Mesothelial cell of epicardium (in vitro differentiated cells): ENCODE measurements around the gene ATRN. TPM values are rescaled to one million over a fixed set of nuclear protein-coding genes. Genes with fewer than 3 reads are reported as not detected.

ENCODE experiments used
- DNase-seq, 2 experiments: peaks; one replicate each; pipeline ENCODE4 v3.0.0; 2021; ENCODE audit warnings: low spot score in 2 of 2; ENCODE audit not compliant: unreplicated experiment in 2 of 2
- H3K27ac Mint-ChIP-seq: 2 replicates; pipeline ENCODE4 v1.8.0; 2021; ENCODE audit warnings: mixed read lengths
- H3K27me3 Mint-ChIP-seq: 2 replicates; pipeline ENCODE4 v1.8.0; 2021; ENCODE audit warnings: low read depth, mixed read lengths
- H3K36me3 Mint-ChIP-seq: 2 replicates; pipeline ENCODE4 v1.8.0; 2021; ENCODE audit warnings: mixed read lengths
- H3K4me1 Mint-ChIP-seq: 2 replicates; pipeline ENCODE4 v1.8.0; 2021; ENCODE audit warnings: mixed read lengths
- H3K4me3 Mint-ChIP-seq: 2 replicates; pipeline ENCODE4 v1.8.0; 2021; ENCODE audit warnings: mild to moderate bottlenecking, moderate library complexity, mixed read lengths
- H3K9me3 Mint-ChIP-seq: 2 replicates; pipeline ENCODE4 v1.8.0; 2021; ENCODE audit warnings: mixed read lengths
- CTCF ChIP-seq: fragments of 200-600 bp; sonication (generic); IDR thresholded peaks from one replicate; pipeline ENCODE4 v1.5.0; 2021; ENCODE audit warnings: antibody characterized with exemption; ENCODE audit not compliant: unreplicated experiment
- total RNA-seq: library from RNA; stranded (reverse); gene quantifications from 3 replicates; pipeline ENCODE4 v1.2.1, GENCODE V29; 2021

The ATRN gene
- total RNA-seq, 1 donor from 2014 or later = 47.5 TPM

GRCh38 chr20:3563133-3563532 lies 92.3 kb downstream of the ATRN start:
- DNase-seq = no peak
- TF ChIP-seq CTCF = no peak
- Mint-ChIP-seq H3K27me3 (no peaks in the 10 kb centered on the region), H3K4me1 (no peaks in the 10 kb centered on the region), H3K9me3 (no peaks in the 10 kb centered on the region), H3K36me3 (peaks cover 23% of the 10 kb centered on the region), H3K27ac (no peak overlapping the region), H3K4me3 (no peak overlapping the region)

DNA sequence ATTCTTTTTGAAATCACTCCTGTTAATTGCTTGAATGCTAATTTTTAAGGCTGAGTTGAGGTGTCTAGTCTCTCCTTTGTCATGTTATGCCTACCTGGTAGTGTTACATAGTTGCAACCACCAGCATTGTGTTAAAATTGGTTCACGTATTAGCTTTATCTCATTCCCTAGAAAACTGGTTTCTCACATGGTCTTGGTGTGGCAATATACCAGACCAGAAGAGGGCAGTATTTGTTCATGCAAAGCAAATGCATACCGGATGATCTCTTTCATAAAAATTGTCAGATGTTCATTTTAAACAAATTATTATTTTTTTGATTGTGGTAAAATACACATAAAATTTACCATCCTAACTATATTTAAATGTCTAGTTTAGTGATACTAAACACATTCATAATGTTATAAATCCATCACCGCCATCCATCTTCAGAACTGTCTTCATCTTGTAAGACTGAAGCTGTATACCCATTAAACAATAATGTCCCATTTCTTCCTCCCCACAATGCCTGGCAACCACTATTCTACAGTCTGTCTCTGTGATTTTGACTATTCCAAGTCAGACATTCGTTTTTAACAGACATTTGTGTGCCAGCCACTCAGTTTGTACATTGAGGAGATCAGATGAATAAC lies 92.8 kb downstream of the ATRN start:
- H3K27ac Mint-ChIP-seq = no peak overlapping the region
- no peak overlapping the region for H3K4me3 Mint-ChIP-seq
- no peaks in the 10 kb centered on the region for H3K9me3 Mint-ChIP-seq
- H3K4me1 Mint-ChIP-seq = no peaks in the 10 kb centered on the region
- peak; percentile 65 for TF ChIP-seq CTCF
- H3K27me3 Mint-ChIP-seq = no peaks in the 10 kb centered on the region
- H3K36me3 Mint-ChIP-seq = peaks cover 23% of the 10 kb centered on the region
- DNase-seq = no peak

- no peak overlapping the region for H3K27ac Mint-ChIP-seq
- DNase-seq = no peak
- no peak for TF ChIP-seq CTCF
- no peaks in the 10 kb centered on the region for H3K9me3 Mint-ChIP-seq
- H3K36me3 Mint-ChIP-seq = peaks cover 14% of the 10 kb centered on the region
- H3K27me3 Mint-ChIP-seq = no peaks in the 10 kb centered on the region
- H3K4me1 Mint-ChIP-seq = peaks cover 13% of the 10 kb centered on the region
- no peak overlapping the region for H3K4me3 Mint-ChIP-seq
These were observed 95.0 kb downstream of the ATRN start for GRCh38 chr20:3565851-3566250.

GRCh38 chr20:3572151-3572550 lies 101.3 kb downstream of the ATRN start:
- TF ChIP-seq CTCF = no peak
- peaks cover 19% of the 10 kb centered on the region for H3K36me3 Mint-ChIP-seq
- peaks cover 23% of the 10 kb centered on the region for H3K4me1 Mint-ChIP-seq
- no peak overlapping the region for H3K4me3 Mint-ChIP-seq
- H3K9me3 Mint-ChIP-seq = no peaks in the 10 kb centered on the region
- no peak for DNase-seq
- H3K27ac Mint-ChIP-seq = no peak overlapping the region
- no peaks in the 10 kb centered on the region for H3K27me3 Mint-ChIP-seq

- peaks cover 5% of the 10 kb centered on the region for H3K4me1 Mint-ChIP-seq
- no peaks in the 10 kb centered on the region for H3K27me3 Mint-ChIP-seq
- no peak overlapping the region for H3K4me3 Mint-ChIP-seq
- no peak for TF ChIP-seq CTCF
- no peak for DNase-seq
- H3K9me3 Mint-ChIP-seq = no peaks in the 10 kb centered on the region
- H3K36me3 Mint-ChIP-seq = peaks cover 23% of the 10 kb centered on the region
- H3K27ac Mint-ChIP-seq = no peak overlapping the region
These were observed 105.5 kb downstream of the ATRN start for GRCh38 chr20:3576363-3576762.

- TF ChIP-seq CTCF = no peak
- no peak for DNase-seq
- Mint-ChIP-seq H3K27me3 (no peaks in the 10 kb centered on the region), H3K4me3 (no peak overlapping the region), H3K9me3 (no peaks in the 10 kb centered on the region), H3K27ac (no peak overlapping the region), H3K36me3 (peaks cover 28% of the 10 kb centered on the region), H3K4me1 (no peaks in the 10 kb centered on the region)
These were observed 106.5 kb downstream of the ATRN start for GRCh38 chr20:3577366-3577765.
